ENCODE measurements around the gene CCNL2.

Gene CCNL2

GRCh38 chr1:1436630-1437032, 37.5 kb upstream of the CCNL2 start:
- Histone ChIP-seq H3K27ac (replicated peaks) (no peak overlapping the region), H3K27me3 (ENCODE audit: insufficient read depth, poor library complexity, severe bottlenecking) (peaks cover 11% of the 10 kb centered on the region), H3K4me3 (replicated peaks; ENCODE audit: insufficient read depth, low read length) (no peak overlapping the region)
- DNase-seq (ENCODE audit: low read depth in 1 of 2, low spot score in 1 of 2), result no peak
- TF ChIP-seq SPI1 (IDR thresholded peaks at IDR 0.05; ENCODE audit: borderline replicate concordance, low read depth) (peak; percentile 26; the same call in 1 of the 2 replicates), POLR2AphosphoS5 (IDR thresholded peaks at IDR 0.05; ENCODE audit: low read depth) (no peak)

DNA sequence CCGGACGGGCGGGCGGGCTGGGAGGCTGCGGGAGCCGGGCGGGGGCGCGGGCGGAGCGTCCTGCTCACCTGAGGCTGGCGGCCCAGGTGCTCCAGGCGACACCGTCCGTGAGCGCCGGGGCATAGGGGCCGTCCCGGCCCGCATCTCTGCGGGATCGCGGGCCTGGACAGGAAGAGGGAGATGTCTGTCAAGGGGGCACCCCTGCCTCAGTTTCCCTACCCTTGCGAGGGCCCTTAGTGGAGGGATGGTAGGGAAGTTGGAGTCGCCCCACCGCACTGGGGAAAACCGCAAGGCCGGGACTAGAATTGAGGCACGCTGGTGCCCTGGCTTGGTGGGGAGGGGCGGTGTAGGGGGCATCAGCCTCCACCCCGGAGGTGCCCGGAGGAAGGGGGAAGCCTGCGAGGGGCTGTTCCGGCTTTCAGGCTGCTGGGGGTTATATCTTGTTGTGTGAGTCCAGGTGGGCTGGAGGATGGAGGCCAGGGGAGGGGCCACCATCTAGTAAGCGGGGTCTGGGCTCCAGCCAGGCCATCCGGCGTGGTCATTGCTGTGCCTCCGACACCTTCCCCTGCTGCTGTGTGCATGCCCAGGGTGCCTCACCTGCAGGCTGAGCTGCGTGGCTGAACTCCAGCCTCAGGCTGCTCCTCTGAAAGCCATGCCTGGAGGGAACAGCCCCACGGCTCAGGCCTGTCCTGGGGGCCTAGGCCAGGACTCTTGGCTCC, 36.9 kb upstream of the CCNL2 start:
- DNase-seq (ENCODE audit: low read depth in 1 of 2, low spot score in 1 of 2), result no peak
- H3K27me3 ChIP-seq (ENCODE audit: insufficient read depth, poor library complexity, severe bottlenecking), result peaks cover 11% of the 10 kb centered on the region
- no peak overlapping the region for H3K27ac ChIP-seq (replicated peaks)
- no peak overlapping the region for H3K4me3 ChIP-seq (replicated peaks; ENCODE audit: insufficient read depth, low read length)
- TF ChIP-seq SPI1 (IDR thresholded peaks at IDR 0.05; ENCODE audit: borderline replicate concordance, low read depth) (no peak), POLR2AphosphoS5 (IDR thresholded peaks at IDR 0.05; ENCODE audit: low read depth) (no peak), REST (IDR thresholded peaks at IDR 0.05; ENCODE audit: insufficient replicate concordance, low read depth) (no peak), CTCF (IDR thresholded peaks at IDR 0.05; ENCODE audit: insufficient read depth, low read length) (no peak), GABPA (IDR thresholded peaks at IDR 0.05; ENCODE audit: low read depth) (no peak)

DNA sequence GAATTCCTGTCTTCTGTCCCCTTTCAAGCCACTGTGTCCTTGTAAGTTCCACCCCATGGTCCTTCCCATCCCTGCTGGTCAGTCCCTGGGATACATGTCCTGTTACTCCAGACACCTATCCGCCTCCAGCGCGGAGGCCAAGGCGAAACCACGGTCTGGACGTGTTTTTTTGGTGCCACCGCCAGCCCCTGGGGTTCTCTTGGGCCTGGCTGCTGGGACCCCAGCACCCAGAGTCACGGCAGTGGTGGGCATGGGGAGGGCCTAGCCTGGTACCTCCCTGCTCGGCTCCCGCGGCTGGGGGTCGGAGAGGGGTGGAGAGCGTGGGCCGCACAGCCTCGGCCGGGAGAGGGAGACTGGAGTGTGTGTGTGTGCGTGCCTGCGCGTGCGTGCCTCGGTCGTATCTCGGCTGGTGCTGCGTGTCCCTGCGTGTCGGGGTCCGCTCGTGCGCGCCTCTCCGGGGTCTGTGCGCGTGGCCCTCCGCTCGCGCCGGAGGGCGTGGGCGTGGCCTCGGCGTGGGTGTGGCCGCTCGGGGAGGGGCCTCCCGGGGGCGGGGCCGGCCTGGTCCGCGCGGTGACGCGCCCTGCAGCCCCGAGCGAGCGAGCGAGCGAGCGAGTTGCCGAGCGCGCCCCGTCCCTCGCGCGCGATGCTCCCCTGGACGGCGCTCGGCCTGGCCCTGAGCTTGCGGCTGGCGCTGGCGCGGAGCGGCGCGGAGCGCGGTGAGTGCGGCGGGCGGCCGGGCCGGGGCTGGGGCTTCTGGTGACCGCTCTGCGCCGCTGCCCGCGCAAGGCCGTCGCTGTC, 36.2 kb upstream of the CCNL2 start, which contains the start of gene VWA1:
VWA1 (plus strand) TSS at position 585 of the 798 bp plus-strand sequence; CDS start at position 644, 59 bp downstream.
- peak; percentile 14 to 49 for DNase-seq (ENCODE audit: low read depth in 1 of 2, low spot score in 1 of 2)
- Histone ChIP-seq H3K4me3 (replicated peaks; ENCODE audit: insufficient read depth, low read length) (no peak within 1 kb of the TSS), H3K27ac (replicated peaks) (no peak within 1 kb of the TSS), H3K27me3 (ENCODE audit: insufficient read depth, poor library complexity, severe bottlenecking) (peaks cover 11% of the 10 kb centered on the region)
- TF ChIP-seq SPI1 (IDR thresholded peaks at IDR 0.05; ENCODE audit: borderline replicate concordance, low read depth) (no peak), CTCF (IDR thresholded peaks at IDR 0.05; ENCODE audit: insufficient read depth, low read length) (no peak), GABPA (IDR thresholded peaks at IDR 0.05; ENCODE audit: low read depth) (no peak), REST (IDR thresholded peaks at IDR 0.05; ENCODE audit: insufficient replicate concordance, low read depth) (no peak), POLR2AphosphoS5 (IDR thresholded peaks at IDR 0.05; ENCODE audit: low read depth) (no peak)

DNA sequence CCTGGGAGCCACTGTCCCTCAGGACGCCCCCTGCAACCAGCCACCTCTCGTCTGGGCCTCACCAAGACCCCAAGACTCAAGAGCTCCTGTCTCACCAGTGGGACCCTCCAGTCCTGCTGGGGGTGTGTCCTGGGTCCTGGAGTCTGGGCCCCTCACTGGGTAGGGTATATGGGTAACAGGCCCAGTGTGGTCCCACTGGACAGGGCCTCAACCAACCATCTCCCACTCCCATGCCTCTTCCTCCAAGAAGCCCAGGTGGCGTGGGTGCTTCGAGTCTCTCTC, 35.6 kb upstream of the CCNL2 start:
- DNase-seq (ENCODE audit: low read depth in 1 of 2, low spot score in 1 of 2), result no peak
- peaks cover 14% of the 10 kb centered on the region for H3K27me3 ChIP-seq (ENCODE audit: insufficient read depth, poor library complexity, severe bottlenecking)
- no peak overlapping the region for H3K27ac ChIP-seq (replicated peaks)
- no peak overlapping the region for H3K4me3 ChIP-seq (replicated peaks; ENCODE audit: insufficient read depth, low read length)
- TF ChIP-seq POLR2AphosphoS5 (IDR thresholded peaks at IDR 0.05; ENCODE audit: low read depth), result no peak
- TF ChIP-seq REST (IDR thresholded peaks at IDR 0.05; ENCODE audit: insufficient replicate concordance, low read depth), result no peak
- TF ChIP-seq GABPA (IDR thresholded peaks at IDR 0.05; ENCODE audit: low read depth), result no peak
- TF ChIP-seq CTCF (IDR thresholded peaks at IDR 0.05; ENCODE audit: insufficient read depth, low read length), result no peak

Measured in HL-60 (cell line).